HCT116 (cell line): ENCODE data around the gene GAK. TPM values are rescaled to one million over a fixed set of nuclear protein-coding genes. Genes with fewer than 3 reads are reported as not detected.
A peak's percentile ranks its signal among the peaks of the same experiment; 100 is the strongest.

Source experiments
- ATAC-seq: fragments of 200-7000 bp; cut with Tn5 transposase; 2 replicates; pipeline ENCODE4 v1.9.1; 2020; ENCODE audit warnings: mild to moderate bottlenecking, moderate library complexity
- BruUV-seq: library from RNA; stranded (reverse); fragments of 400-500 nt; replicated peaks from 2 replicates; lab custom pipeline; 2021; lab: Mats Ljungman, UMichigan
- CTCF ChIA-PET: fragments of 300-600 bp; sonication (Branson Sonifier 250); formaldehyde crosslinking; loops from one replicate; lab custom pipeline; 2021; ENCODE audit warnings: antibody characterized with exemption; lab: Charles Lee
- POLR2A ChIA-PET: fragments of 300-600, 350-600 bp; sonication (Branson Sonifier 250); formaldehyde crosslinking; loops from one replicate; lab custom pipeline; 2021; ENCODE audit warnings: antibody characterized with exemption; lab: Charles Lee
- RAD21 ChIA-PET, 2 experiments: fragments of 300-600 bp; sonication (Branson Sonifier 250); formaldehyde crosslinking; loops; one replicate each; lab custom pipeline; 2023; ENCODE audit warnings: low total read pairs in 2 of 2; ENCODE audit not compliant: uncharacterized antibody in 2 of 2, unreplicated experiment in 2 of 2, low non-redundant PET in 1 of 2; lab: Charles Lee
- DNase-seq: peaks from one replicate; pipeline ENCODE4 v3.0.0-alpha.2; 2010; ENCODE audit warnings: low read depth, low spot score
- H2AFZ ChIP-seq: fragments of 200-600 bp; shearing (Covaris generic), sonication (generic); 2 replicates; pipeline ENCODE4 v1.6.1; 2017; ENCODE audit warnings: low read depth, mixed run types, mixed read lengths, antibody characterized with exemption, low read length; ENCODE audit not compliant: poor library complexity, severe bottlenecking
- H3K27ac ChIP-seq: 2 replicates; pipeline ENCODE4 v1.5.1; 2012; ENCODE audit warnings: low read depth, low read length
- H3K27me3 ChIP-seq: fragments of 200-600 bp; sonication (generic); 2 replicates; pipeline ENCODE4 v1.6.1; 2016; ENCODE audit warnings: mixed run types, low read length, mixed read lengths; ENCODE audit not compliant: insufficient read depth
- H3K36me3 ChIP-seq, 2 experiments: fragments of 200-500 bp in 1 of 2; fragments of 200-600 bp in 1 of 2; sonication (Bioruptor generic) in 1 of 2; sonication (generic) in 1 of 2; 2 replicates each; pipeline versions ENCODE4 v1.5.1 to v1.6.1; 2014 to 2016; ENCODE audit warnings: low read length in 2 of 2, inconsistent platforms in 1 of 2, mixed read lengths in 1 of 2, mixed run types in 1 of 2; ENCODE audit not compliant: insufficient read depth in 2 of 2, control insufficient read depth in 1 of 2
- H3K4me1 ChIP-seq, 2 experiments: fragments of 200-600 bp in 1 of 2; sonication (generic) in 1 of 2; 2 replicates each; pipeline versions ENCODE4 v1.5.1 to v1.6.1; 2012 to 2017; ENCODE audit warnings: low read length in 2 of 2, inconsistent platforms in 1 of 2, mild to moderate bottlenecking in 1 of 2, mixed read lengths in 1 of 2, mixed run types in 1 of 2, moderate library complexity in 1 of 2; ENCODE audit not compliant: insufficient read depth in 2 of 2, control insufficient read depth in 1 of 2
- H3K4me2 ChIP-seq: fragments of 200-600 bp; sonication (generic); 2 replicates; pipeline ENCODE4 v1.6.1; 2017; ENCODE audit warnings: mixed run types, low read length, mixed read lengths
- H3K4me3 ChIP-seq, 2 experiments: fragments of 200-600 bp in 1 of 2; sonication (generic) in 1 of 2; replicated peaks in 1 of 2; 2 replicates each; pipeline ENCODE4 v1.5.1; 2011 to 2016; ENCODE audit warnings: low read length in 2 of 2, control low read depth in 1 of 2, low read depth in 1 of 2, mild to moderate bottlenecking in 1 of 2, mixed read lengths in 1 of 2, mixed run types in 1 of 2
- H3K79me2 ChIP-seq: fragments of 200-600 bp; sonication (generic); 2 replicates; pipeline ENCODE4 v1.6.1; 2017; ENCODE audit warnings: mild to moderate bottlenecking, mixed run types, low read length, moderate library complexity, mixed read lengths; ENCODE audit not compliant: insufficient read depth
- H3K9ac ChIP-seq: fragments of 200-600 bp; sonication (generic); 2 replicates; pipeline ENCODE4 v1.6.1; 2016; ENCODE audit warnings: low read length, mixed read lengths
- H3K9me2 ChIP-seq: fragments of 200-600 bp; sonication (generic), shearing (Covaris generic); 2 replicates; pipeline ENCODE4 v1.6.1; 2017; ENCODE audit warnings: mixed run types, mild to moderate bottlenecking, moderate library complexity; ENCODE audit not compliant: insufficient read depth
- H3K9me3 ChIP-seq, 2 experiments: fragments of 200-500 bp in 1 of 2; fragments of 200-600 bp in 1 of 2; sonication (Bioruptor generic) in 1 of 2; sonication (generic) in 1 of 2; 2 replicates each; pipeline ENCODE4 v1.6.1; 2014 to 2017; ENCODE audit warnings: low read length in 2 of 2, mixed read lengths in 2 of 2, inconsistent platforms in 1 of 2, low read depth in 1 of 2, mild to moderate bottlenecking in 1 of 2, mixed run types in 1 of 2, moderate library complexity in 1 of 2; ENCODE audit not compliant: control insufficient read depth in 1 of 2, insufficient read depth in 1 of 2
- H4K20me1 ChIP-seq: fragments of 200-600 bp; sonication (generic), shearing (Covaris generic); 2 replicates; pipeline ENCODE4 v1.6.1; 2017; ENCODE audit warnings: mixed run types, mild to moderate bottlenecking, moderate library complexity; ENCODE audit not compliant: insufficient read depth
- CTCF ChIP-seq, 3 experiments: fragments of 200-600 bp in 1 of 3; sonication (generic) in 1 of 3; IDR thresholded peaks in 2 of 3; conservative IDR thresholded peaks in 1 of 3; 2 replicates each; pipeline ENCODE4 v1.5.1; 2012 to 2017; ENCODE audit warnings: low read depth in 2 of 3, low read length in 2 of 3, antibody characterized with exemption in 1 of 3, borderline replicate concordance in 1 of 3, control low read depth in 1 of 3, mild to moderate bottlenecking in 1 of 3, mixed read lengths in 1 of 3, mixed run types in 1 of 3, moderate library complexity in 1 of 3; ENCODE audit not compliant: insufficient read depth in 1 of 3
- ELF1 ChIP-seq: IDR thresholded peaks from 2 replicates; pipeline ENCODE4 v1.6.1; 2012; ENCODE audit warnings: low read depth, borderline replicate concordance
- EZH2phosphoT487 ChIP-seq: fragments of 200-600 bp; IDR thresholded peaks from 2 replicates; pipeline ENCODE4 v1.6.1; 2018; ENCODE audit warnings: antibody characterized with exemption, borderline replicate concordance
- MAX ChIP-seq: IDR thresholded peaks from 2 replicates; pipeline ENCODE4 v1.6.1; 2012
- POLR2A ChIP-seq: IDR thresholded peaks from 2 replicates; pipeline ENCODE4 v1.7.0; 2011; ENCODE audit warnings: borderline replicate concordance; ENCODE audit not compliant: insufficient read depth, insufficient read length; ENCODE audit errors: extremely low read depth
- RAD21 ChIP-seq: IDR thresholded peaks from 2 replicates; pipeline ENCODE4 v1.6.1; 2012; ENCODE audit warnings: low read depth, mild to moderate bottlenecking
- REST ChIP-seq: IDR thresholded peaks from 2 replicates; pipeline ENCODE4 v1.6.1; 2012; ENCODE audit warnings: low read depth
- YY1 ChIP-seq: IDR thresholded peaks from 2 replicates; pipeline ENCODE4 v1.6.1; 2011; ENCODE audit warnings: low read length, low read depth, moderate library complexity, mild to moderate bottlenecking; ENCODE audit not compliant: insufficient replicate concordance; ENCODE audit errors: extremely low read depth
- intact Hi-C: fragments of 100-400 bp; cut with micrococcal nuclease; formaldehyde crosslinking; loops from 2 replicates; pipeline ENCODE4 v1.10.0; 2022
- total RNA-seq: library from RNA; stranded (reverse); gene quantifications from one replicate; pipeline ENCODE4 v1.2.1, GENCODE V29; 2021; ENCODE audit not compliant: unreplicated experiment

The GAK gene
- total RNA-seq, 1 experiment from 2014 or later: 123 TPM

DNA sequence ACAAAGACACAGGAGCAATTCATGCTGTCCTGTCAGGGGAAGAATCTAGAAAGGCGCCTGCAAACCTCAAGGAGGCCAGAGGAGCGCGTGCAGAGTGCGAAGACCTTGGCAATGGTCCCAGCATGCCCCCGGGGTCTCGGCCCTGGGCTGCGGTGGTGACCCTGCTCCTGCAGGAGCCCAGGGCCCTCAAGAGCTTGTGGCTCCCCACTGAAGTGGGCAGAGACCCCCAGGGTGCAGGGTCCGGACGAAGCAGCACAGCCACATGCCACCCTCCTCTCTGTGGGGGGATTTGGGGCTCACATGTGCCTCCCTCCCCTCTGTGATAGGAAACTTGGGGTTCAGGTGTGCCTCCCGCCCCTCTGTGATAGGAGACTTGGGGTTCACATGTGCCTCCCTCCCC is 39.3 kb downstream of the GAK start (continued):
- TF ChIP-seq REST (no peak), MAX (no peak), ELF1 (no peak)

DNA sequence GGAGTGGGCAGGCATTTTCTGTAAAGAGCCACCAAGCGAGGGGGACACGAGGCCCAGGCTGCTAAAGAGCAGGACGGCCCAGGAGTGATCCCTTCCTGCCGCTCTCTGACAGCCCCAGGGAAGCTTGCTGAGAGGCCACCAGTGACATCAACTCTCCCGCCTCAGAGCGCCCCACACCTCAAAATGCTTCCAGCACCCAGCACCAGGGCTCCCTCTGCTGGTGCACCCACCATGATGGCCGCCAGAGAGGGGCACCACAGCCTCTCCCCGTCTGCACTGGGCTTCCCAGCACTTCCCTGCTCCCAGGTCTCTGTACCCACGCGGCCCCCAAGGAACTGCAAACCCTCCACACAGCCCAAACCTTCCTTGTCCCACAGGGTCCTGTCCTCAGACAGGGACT is 40.4 kb downstream of the GAK start:
- no peak for TF ChIP-seq POLR2A
- peak; percentile 50 for TF ChIP-seq RAD21
- TF ChIP-seq CTCF (IDR thresholded peaks at IDR 0.05 in 2 of 3, conservative IDR thresholded peaks at IDR 0.05 in 1 of 3; ENCODE audit: borderline replicate concordance in 1 of 3, insufficient read depth in 1 of 3, low read depth in 2 of 3, low read length in 2 of 3): peak; percentile 25 to 44 (median 33); a peak in 4 of 6 replicates
- TF ChIP-seq YY1: peak; percentile 39
- TF ChIP-seq EZH2phosphoT487: no peak
- intact Hi-C loops: no loop called here
- Histone ChIP-seq H3K9me2 (no peaks in the 10 kb centered on the region), H3K27ac (no peak overlapping the region), H3K4me1 (no peaks in the 10 kb centered on the region), H3K4me2 (no peak overlapping the region), H3K36me3 (peaks cover 2 to 9% of the 10 kb centered on the region in 2 experiments; a peak in 3 of 4 replicates), H3K9ac (no peak overlapping the region), H2AFZ (no peak overlapping the region), H3K27me3 (no peaks in the 10 kb centered on the region), H3K9me3 (no peaks in the 10 kb centered on the region), H3K79me2 (no peaks in the 10 kb centered on the region), H4K20me1 (no peaks in the 10 kb centered on the region), H3K4me3 (no peak overlapping the region)
- RAD21 ChIA-PET: no interaction called here
- POLR2A ChIA-PET: no interaction called here
- CTCF ChIA-PET: no interaction called here
- no peak for DNase-seq
- BruUV-seq: no TSS peak
- ATAC-seq: peak; percentile 64
